Choroid plexus epithelial cell (primary cell): Measurements from ENCODE around the gene PTPN14.

ENCODE experiments used
- DNase-seq: peaks from one replicate; pipeline ENCODE4 v3.0.0-alpha.2; 2010; ENCODE audit warnings: low read depth
- H3K4me3 ChIP-seq: 2 replicates; pipeline ENCODE4 v1.5.1; 2011; ENCODE audit warnings: low read depth, mild to moderate bottlenecking, control low read depth, low read length, moderate library complexity
- TF ChIP-seq, protein P1 (sequence below): conservative IDR thresholded peaks from 2 replicates; pipeline ENCODE4 v1.5.1; 2011; ENCODE audit warnings: low read depth, mild to moderate bottlenecking, control low read depth, inconsistent platforms, low read length, moderate library complexity

The PTPN14 gene

DNA sequence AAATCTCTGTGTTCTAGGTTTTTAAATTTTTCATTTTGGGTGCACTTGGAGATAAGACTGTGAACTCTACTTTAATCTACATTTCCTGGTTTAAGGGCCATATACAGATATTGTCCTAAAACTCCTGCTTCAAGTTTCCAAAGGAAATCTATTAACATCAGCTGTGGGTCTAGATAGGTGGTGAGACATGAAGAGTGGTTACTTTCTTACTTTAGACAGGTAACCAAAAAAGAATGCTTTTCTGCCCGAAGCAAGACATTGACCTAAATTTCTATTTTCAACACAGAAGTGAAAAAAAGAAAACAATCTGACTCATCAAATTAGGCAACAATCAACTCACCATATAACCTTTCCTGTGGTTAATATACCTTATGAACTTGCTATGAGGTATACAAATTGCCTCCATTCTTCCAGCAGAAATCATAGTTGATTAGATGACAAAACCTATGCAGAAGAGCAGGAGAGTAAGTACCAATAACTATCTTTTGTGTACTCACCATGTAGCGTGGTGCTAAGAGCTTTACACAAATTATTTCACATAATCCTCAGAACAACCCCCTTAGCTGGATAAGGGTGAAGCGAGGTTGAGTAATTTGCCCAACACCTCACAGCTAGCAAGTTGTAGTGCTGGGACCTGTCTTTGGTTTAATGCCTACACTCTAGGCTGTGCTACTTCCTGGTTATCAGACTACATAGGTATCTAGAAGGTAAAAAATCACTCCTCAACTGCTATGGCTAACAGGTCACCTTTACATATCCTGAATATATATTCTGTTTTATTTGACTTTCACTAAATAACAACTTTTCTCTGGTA lies 23.4 kb upstream of the PTPN14 start:
- peak; percentile 38 for DNase-seq
- TF ChIP-seq, protein P1, sequence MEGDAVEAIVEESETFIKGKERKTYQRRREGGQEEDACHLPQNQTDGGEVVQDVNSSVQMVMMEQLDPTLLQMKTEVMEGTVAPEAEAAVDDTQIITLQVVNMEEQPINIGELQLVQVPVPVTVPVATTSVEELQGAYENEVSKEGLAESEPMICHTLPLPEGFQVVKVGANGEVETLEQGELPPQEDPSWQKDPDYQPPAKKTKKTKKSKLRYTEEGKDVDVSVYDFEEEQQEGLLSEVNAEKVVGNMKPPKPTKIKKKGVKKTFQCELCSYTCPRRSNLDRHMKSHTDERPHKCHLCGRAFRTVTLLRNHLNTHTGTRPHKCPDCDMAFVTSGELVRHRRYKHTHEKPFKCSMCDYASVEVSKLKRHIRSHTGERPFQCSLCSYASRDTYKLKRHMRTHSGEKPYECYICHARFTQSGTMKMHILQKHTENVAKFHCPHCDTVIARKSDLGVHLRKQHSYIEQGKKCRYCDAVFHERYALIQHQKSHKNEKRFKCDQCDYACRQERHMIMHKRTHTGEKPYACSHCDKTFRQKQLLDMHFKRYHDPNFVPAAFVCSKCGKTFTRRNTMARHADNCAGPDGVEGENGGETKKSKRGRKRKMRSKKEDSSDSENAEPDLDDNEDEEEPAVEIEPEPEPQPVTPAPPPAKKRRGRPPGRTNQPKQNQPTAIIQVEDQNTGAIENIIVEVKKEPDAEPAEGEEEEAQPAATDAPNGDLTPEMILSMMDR = no peak
- H3K4me3 ChIP-seq = no peak overlapping the region

DNA sequence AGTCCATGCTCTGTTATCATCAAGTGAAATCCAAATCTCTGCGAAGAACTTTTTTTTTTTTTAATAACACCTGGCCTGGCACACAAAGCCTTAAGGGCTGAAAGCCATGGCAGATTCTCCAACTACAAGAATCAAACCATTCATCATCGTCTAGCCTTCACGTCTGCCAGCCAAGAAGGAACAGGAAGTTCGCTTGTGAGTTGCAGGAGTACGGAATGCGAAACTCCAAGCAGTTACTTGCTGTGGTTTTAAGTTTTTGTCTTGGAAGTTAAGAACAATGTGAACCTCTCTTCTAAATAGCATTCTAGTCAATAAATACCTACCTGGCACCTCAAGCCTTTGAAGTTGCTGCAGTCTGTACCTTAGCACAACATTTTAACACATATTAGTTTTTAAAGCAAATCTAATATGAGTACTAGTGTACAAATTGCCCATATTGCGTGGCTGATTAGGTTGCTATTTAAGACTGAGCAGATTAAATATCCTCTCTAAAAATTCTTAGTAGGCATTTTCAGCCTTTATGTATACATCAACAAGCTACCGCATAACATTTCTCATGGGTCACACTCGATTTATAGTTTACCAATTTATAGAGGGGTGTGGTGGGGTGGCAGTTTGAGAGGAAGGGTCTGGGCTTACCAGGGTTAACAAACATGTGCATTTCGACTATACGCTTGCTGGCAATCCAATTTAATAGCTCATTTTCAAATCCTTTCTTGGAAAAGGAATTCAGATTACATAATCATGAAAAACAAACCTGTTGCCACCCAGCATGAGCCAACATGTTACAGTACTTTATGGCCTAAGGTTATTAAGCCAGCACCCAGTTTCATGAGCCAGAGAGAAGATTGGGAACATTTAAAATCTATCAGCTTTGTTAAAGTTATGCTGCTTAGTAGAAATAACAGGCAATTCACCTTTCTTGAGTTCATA lies 22.2 kb upstream of the PTPN14 start:
- DNase-seq = peak; percentile 54

DNA sequence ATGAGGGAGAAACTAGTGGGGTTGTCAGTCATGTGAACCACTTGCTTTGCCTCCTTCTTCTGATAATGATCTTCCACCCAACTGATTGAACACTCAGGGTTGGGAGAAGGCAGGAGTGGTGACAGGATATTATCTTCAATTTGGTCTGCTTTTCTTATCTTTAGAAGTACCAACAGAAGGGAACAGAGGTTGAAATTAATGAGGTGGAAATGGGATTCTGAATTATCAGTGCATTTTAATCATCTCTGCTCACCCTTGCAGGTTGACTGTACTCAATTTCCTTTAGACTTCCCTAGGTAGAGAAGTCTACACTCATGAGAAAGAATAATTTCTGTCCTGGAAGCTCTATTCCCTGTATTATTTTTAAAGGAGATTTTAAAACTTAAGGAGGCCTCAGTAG lies 19.9 kb upstream of the PTPN14 start:
- DNase-seq = no peak
- H3K4me3 ChIP-seq = no peak overlapping the region
- TF ChIP-seq, protein P1 = no peak

More for the DNA sequence above, 22.2 kb upstream of the PTPN14 start:
- TF ChIP-seq, protein P1 = no peak
- no peak overlapping the region for H3K4me3 ChIP-seq

DNA sequence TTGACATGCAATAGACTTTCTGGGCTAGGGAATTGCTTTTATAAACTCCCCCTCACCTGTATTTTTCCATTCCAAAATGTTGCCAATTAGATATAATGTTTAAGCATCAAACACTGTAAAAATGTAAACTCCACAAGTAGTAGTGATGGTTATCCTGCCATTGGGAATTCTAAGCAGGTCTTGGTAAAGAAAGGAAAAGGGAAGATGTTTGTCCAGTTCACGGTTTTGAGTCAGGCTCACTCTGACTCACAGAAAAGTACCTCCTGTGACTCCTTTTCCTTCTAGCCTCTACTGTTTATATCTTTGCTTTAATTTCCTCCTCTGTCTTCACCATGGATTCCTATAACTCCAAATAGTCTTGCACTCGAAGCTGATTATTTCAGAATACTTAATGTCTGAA lies 19.0 kb upstream of the PTPN14 start:
- peak; percentile 58 for DNase-seq
- no peak overlapping the region for H3K4me3 ChIP-seq
- TF ChIP-seq, protein P1 = no peak

DNA sequence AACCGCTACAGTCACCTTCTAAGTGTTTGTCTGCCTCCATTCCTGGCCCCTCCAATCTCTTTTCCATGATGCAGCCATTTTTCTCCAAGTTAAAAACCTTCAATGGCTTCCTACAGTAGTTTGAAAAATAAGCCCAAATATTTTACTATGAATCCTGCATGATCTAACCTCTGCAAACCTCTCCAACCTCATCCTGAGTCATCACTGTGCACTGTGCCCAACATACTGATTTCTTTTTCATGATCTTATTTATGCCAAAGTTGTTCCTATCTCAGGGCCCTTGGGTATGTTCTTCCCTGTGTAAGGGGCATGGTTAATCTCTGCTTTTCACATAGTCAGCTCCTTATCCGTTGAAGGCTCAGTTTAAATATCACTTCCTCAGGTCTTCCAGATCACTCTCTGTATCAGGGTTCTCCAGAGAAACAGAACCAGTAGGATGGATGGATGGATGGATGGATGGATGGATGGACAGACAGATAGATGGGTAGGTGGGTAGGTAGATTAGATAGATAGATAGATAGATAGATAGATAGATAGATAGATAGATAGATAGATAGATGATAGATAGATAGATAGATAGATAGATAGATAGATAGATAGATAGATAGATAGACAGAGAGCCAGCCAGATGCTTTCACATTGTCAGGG lies 18.1 kb upstream of the PTPN14 start:
- DNase-seq = no peak
- no peak overlapping the region for H3K4me3 ChIP-seq
- TF ChIP-seq, protein P1 = no peak

DNA sequence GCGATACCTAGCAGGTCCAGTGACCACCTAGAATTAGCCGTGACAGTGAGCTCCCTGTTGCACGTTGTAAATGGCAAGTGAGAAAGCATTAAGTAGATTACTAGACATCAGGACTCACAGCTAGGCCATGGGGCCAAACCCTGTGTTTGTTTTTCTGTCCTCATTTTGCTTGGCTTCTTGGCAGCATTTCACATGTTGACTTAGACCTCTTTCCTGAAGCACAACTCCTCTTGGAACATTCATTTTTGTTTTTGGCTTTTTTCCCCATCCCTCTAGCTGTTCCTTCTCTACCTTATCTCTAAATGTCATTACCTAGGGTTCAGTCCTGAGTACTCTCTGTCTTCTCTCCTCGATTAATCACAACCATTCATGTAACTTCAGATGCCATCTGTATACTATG lies 16.9 kb upstream of the PTPN14 start:
- peak; percentile 59 for DNase-seq
- no peak overlapping the region for H3K4me3 ChIP-seq
- TF ChIP-seq, protein P1 = no peak
